Measurements from ENCODE around the gene HS3ST4. TPM values are rescaled to one million over a fixed set of nuclear protein-coding genes. Genes with fewer than 3 reads are reported as not detected.

HS3ST4 gene
- total RNA-seq, 3 donors from 2014 or later = 0.66 to 3.4 TPM; not detected in 1

GRCh38 chr16:26177438-26177837 is 485.7 kb downstream of the HS3ST4 start:
- Histone ChIP-seq H3K27ac (no peak overlapping the region), H3K27me3 (no peaks in the 10 kb centered on the region), H3K4me3 (no peak overlapping the region), H3K9me3 (peaks cover 4 to 11% of the 10 kb centered on the region in 2 donors), H3K4me1 (no peaks in the 10 kb centered on the region), H3K36me3 (no peaks in the 10 kb centered on the region)
- no peak for DNase-seq (ENCODE audit: low spot score in 2 of 2)
- intact Hi-C loops (cut with DNase I; ENCODE audit: low total_unique reads) = no loop called here
- TF ChIP-seq POLR2A (IDR thresholded peaks at IDR 0.05) (no peak), CTCF (IDR thresholded peaks at IDR 0.05) (no peak), POLR2AphosphoS5 (IDR thresholded peaks at IDR 0.05) (no peak)

GRCh38 chr16:26178298-26178697 is 486.5 kb downstream of the HS3ST4 start:
- no peak overlapping the region for H3K27ac ChIP-seq
- intact Hi-C loops (cut with DNase I; ENCODE audit: low total_unique reads) = no loop called here
- no peaks in the 10 kb centered on the region for H3K4me1 ChIP-seq
- H3K27me3 ChIP-seq = no peaks in the 10 kb centered on the region
- no peak overlapping the region for H3K4me3 ChIP-seq
- H3K36me3 ChIP-seq = no peaks in the 10 kb centered on the region
- TF ChIP-seq POLR2AphosphoS5 (IDR thresholded peaks at IDR 0.05) (no peak), CTCF (IDR thresholded peaks at IDR 0.05) (no peak), POLR2A (IDR thresholded peaks at IDR 0.05) (no peak)
- H3K9me3 ChIP-seq = peaks cover 4 to 11% of the 10 kb centered on the region in 2 donors
- DNase-seq (ENCODE audit: low spot score in 2 of 2) = no peak

GRCh38 chr16:26186091-26186615 is 494.4 kb downstream of the HS3ST4 start:
- H3K36me3 ChIP-seq = no peaks in the 10 kb centered on the region
- H3K27me3 ChIP-seq = no peaks in the 10 kb centered on the region
- peaks cover 0 to 4% of the 10 kb centered on the region in 2 donors for H3K9me3 ChIP-seq
- H3K4me1 ChIP-seq = no peaks in the 10 kb centered on the region
- no peak overlapping the region for H3K27ac ChIP-seq
- H3K4me3 ChIP-seq = no peak overlapping the region
- intact Hi-C loops (cut with DNase I; ENCODE audit: low total_unique reads) = no loop called here
- no peak for DNase-seq (ENCODE audit: low spot score in 2 of 2)
- TF ChIP-seq POLR2AphosphoS5 (IDR thresholded peaks at IDR 0.05) (no peak), POLR2A (IDR thresholded peaks at IDR 0.05) (no peak), CTCF (IDR thresholded peaks at IDR 0.05) (no peak)
